Mucosa of gallbladder (tissue), 1 donor: ENCODE data around the gene GRID2. TPM values are rescaled to one million over a fixed set of nuclear protein-coding genes. Genes with fewer than 3 reads are reported as not detected.
"Not testable (repeated sequence)": the region's sequence is repeated elsewhere in the genome, so short reads cannot be mapped to it uniquely, and the experiment has no call there.

Experiments used
- DNase-seq: peaks from one replicate; pipeline ENCODE4 v3.0.0-alpha.2; 2020; ENCODE audit warnings: low spot score
- total RNA-seq: library from RNA; stranded (reverse); gene quantifications from one replicate; pipeline ENCODE4 v1.2.1, GENCODE V29; 2021
- donor health status: DM: no; HTN: no; CAD: no.

GRID2 gene
- 0.03 TPM for total RNA-seq

GRCh38 chr4:92303621-92304027 is at the start of gene GRID2:
Gene GRID2, plus strand, starts transcription at chr4:92303966.
- no peak for DNase-seq

GRCh38 chr4:92253986-92254671 is 49.6 kb upstream of the GRID2 start:
- no peak for DNase-seq

GRCh38 chr4:92254767-92255442 is 48.9 kb upstream of the GRID2 start:
- no peak for DNase-seq

GRCh38 chr4:92255920-92256244 is 47.9 kb upstream of the GRID2 start:
- no peak for DNase-seq

GRCh38 chr4:92257931-92258857 is 45.6 kb upstream of the GRID2 start:
- DNase-seq, result no peak

- DNase-seq, result no peak
Observed at GRCh38 chr4:92261256-92261655, 42.5 kb upstream of the GRID2 start.

- DNase-seq, result no peak
Observed at GRCh38 chr4:92262371-92262770, 41.4 kb upstream of the GRID2 start.

- DNase-seq, result no peak
Observed at GRCh38 chr4:92263010-92263409, 40.8 kb upstream of the GRID2 start.

- no peak for DNase-seq
Observed at GRCh38 chr4:92263575-92263974, 40.2 kb upstream of the GRID2 start.

- no peak for DNase-seq
Observed at GRCh38 chr4:92264163-92264562, 39.6 kb upstream of the GRID2 start.

- no peak for DNase-seq
Observed at GRCh38 chr4:92265021-92265420, 38.7 kb upstream of the GRID2 start.

- no peak for DNase-seq
Observed at GRCh38 chr4:92265798-92266197, 38.0 kb upstream of the GRID2 start.

GRCh38 chr4:92266521-92266920 is 37.2 kb upstream of the GRID2 start:
- no peak for DNase-seq

- no peak for DNase-seq
Observed at GRCh38 chr4:92268642-92269041, 35.1 kb upstream of the GRID2 start.

GRCh38 chr4:92270908-92271307 is 32.9 kb upstream of the GRID2 start:
- DNase-seq, result no peak

- not testable (repeated sequence) for DNase-seq
Observed at GRCh38 chr4:92271551-92271950, 32.2 kb upstream of the GRID2 start.

GRCh38 chr4:92277057-92277881 is 26.5 kb upstream of the GRID2 start:
- DNase-seq, result not testable (repeated sequence)

- no peak for DNase-seq
Observed at GRCh38 chr4:92279296-92279695, 24.5 kb upstream of the GRID2 start.

GRCh38 chr4:92299152-92299551 is 4.6 kb upstream of the GRID2 start:
- DNase-seq, result no peak

GRCh38 chr4:92304121-92304520 is 355 bp downstream of the GRID2 start:
- no peak for DNase-seq

- no peak for DNase-seq
Observed at GRCh38 chr4:92304606-92305005, 840 bp downstream of the GRID2 start.
